HG03354 (cell line): Measurements from ENCODE around the gene API5.

Experiments used
- ATAC-seq: cut with Tn5 transposase; IDR thresholded peaks from one replicate; pipeline ENCODE4 v1.9.1; 2021; ENCODE audit warnings: mild to moderate bottlenecking; ENCODE audit not compliant: unreplicated experiment, poor library complexity, severe bottlenecking

API5 gene

DNA sequence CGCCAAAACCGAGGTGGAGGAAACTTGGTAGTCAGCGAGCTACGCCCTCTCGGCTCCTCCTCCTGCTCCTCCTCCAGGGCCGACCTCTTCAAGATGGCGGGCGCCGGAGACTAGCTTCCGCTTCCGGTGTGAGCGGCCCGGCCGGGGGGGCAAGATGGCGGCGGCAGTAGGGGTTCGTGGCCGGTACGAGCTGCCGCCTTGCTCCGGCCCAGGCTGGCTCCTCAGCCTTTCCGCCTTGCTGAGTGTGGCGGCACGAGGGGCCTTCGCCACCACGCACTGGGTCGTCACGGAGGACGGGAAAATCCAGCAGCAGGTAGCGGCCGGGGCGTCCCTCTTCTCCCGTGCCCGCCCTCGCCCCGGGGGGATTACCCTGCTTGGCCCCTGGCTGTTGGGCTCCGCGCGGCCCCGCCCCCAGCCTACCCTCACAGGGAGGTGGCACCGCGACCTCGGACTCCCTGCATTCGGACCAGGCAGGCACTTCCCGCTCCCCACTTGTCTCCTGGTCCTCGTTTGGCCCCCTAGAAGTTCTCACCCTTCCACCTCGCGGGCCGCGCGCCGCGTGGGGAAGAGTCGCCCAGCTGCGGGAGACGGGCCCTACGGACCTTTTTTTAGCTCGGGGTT, 47.1 kb downstream of the API5 start, which contains the start of gene TTC17:
Gene TTC17 (plus strand): TSS at position 120 of the 621 bp plus-strand sequence. CDS start 35 bp downstream, at position 155.
- peak; percentile 95 for ATAC-seq

DNA sequence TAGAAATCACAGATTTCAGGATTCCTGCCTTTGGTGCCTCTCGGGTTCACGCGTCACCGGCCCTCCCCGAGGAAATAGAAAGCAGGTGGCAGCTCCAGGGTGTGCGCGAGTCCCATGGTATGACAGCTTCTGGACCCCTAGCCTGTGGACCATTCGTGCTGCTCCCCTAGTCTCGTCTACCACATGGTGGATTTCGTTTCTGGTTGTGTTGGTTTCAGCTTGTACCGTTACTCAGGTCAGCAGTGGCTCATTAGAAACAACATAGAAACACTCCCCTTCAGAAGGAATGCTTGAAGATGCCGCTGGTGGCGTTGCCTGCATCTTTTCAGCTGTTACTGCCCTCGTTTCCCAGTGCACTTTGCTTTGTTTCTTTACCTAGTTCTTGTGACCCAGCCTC, 47.6 kb downstream of the API5 start:
- peak; percentile 65 for ATAC-seq

DNA sequence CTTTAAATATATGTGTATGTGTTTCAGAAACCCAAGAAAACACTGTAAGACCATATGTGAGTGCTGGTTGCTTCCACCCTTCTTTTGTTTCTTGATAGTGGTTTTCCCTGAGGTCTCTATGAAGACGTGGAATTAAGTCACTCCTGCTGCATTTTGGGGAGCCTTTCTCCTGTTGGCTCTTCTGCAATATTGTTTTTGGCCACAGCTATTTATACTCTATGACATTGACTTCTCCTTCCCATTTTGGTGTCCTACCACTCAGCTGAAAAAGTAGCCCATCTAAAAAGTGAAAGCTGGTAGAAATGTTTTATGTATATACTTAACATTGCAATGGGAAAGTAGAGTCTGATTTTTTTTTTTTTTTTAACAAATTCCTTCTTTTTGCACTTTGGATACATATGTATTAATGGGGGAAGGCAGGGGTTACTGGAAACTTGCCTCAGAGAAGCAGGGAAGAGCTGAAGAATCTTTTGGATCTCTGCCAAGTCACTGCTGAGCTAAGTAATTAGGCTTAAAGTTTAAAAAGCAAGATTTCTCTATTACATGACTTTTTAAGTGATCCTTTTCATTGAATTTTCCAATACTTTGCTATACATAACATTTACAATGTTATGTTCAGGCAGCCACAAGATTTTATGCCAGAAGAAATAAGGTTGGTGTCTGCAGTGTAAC, 48.7 kb downstream of the API5 start:
- no peak for ATAC-seq

DNA sequence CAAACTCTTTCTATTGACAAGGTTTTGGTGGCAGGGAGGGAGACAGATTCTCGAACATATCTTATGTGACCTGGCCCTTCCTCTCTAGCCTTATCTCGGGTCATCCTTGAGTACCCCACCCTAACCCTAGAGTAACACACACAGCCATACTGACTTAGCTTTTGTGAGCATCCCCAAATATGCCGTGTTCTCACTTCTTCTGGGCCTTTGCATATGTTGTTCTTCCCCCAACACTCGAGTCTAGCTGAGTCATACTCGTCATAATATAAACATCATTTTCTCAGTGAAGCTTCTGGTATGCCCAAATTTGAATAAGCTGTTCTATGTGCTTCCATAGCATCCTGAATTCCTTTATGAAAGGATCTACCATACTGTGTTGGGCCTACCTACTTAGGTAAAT, 54.9 kb downstream of the API5 start:
- ATAC-seq: no peak

DNA sequence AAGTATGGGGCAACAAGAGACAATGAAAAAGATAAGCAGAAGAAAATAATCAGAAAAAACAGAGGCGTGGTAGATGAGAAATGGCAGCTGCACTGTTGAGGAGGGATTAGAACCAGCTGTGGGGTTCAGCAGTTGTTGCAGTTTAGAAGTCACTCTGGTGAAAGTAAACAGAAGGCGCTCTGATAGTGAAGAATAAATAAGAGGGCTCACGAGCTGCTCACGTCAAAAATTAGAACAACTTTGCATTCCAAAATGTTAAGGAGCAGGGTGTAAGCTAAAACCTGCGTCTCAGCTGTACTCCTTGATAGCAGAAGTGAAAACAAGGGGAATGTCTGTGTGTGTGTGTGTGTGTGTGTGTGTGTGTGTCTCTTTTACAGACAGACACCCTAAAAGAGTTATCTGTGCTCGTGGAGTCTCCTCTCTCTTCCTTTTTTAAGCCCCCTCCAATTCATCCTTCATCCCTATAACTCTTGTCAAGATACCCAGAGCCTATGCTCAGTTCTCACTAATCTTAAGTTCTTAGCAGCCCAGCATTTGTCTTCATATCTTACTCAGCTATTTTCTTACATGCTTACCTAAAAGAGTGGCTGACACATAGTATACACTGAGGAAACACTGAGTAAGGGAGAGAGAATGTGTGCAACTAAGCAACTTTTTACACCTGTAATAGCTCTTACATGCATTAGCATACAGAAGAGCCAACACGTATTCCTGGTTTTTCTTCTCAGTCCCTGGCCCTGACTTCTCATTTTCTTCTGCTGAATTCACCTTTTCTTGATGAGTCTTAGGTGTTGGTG, 55.8 kb downstream of the API5 start:
- ATAC-seq: no peak

DNA sequence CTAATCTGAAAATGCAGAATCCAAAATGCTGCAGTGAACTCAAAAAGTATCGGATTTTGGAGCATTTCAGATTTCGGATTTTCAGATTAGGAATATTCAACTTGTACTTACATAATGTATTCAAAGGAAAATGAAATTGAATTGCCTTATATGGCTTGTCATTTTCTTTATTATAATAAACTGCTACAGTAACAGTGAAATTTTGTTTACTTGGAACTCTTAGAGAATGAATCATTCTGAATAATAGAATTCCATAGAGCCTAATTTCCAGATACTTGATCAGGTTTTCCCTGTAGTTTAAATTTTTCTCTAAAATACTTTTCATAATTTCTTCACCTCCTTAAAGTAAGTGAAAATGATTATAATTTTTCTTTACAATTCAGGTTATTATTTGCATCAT, 64.3 kb downstream of the API5 start:
- ATAC-seq: no peak

DNA sequence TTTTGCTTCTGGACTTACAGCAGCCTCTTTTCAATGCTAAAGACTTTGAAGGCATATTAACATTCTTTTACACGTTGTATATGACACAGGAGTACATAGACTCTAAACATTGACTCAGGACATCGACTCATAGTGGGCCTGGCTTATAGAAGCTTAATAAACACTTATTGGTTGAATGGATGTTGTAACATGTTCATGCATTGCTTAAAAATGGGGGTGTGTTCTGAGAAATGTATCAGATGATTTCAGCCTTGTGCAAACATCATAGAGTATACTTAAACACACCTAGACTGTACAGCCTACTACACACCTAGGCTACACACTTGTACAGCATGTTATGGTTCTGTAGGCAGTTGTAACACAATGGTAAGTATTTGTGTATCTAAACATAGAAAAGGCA, 64.8 kb downstream of the API5 start:
- ATAC-seq: no peak

DNA sequence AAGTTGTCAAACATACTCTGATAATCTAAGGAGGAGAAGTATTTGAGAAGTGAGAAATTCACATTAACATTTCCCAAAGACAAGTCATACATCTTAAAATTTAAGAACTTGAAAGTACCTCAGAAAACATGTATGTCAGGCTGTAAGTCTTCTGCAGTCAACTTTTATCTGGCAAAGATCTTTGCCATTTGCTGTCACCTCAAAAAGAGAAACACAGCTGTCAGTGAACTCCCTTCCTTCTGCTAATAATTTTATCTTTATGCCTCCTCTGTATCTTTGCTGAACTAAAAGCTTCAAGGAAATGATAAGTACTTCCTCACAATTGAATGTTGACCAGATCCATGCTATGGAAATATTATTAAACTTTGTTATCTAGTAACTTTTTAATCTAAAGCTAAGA, 65.6 kb downstream of the API5 start:
- no peak for ATAC-seq

DNA sequence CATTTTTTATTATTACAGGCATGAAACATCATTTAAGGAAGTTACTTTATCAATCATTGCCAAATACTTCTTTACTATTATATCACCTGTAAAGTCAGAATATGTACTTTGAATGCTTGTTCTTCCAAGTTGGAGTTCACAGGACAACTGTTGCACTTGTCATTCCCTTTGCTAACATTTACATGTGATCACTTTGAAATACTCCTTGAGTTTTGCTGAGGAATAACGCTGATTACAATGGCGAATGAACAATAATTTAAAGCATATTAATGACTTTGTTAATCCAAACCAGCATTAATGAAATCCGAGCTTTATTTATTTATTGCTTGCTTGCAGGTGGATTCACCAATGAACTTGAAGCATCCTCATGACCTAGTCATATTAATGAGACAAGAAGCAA, 67.1 kb downstream of the API5 start:
- no peak for ATAC-seq

DNA sequence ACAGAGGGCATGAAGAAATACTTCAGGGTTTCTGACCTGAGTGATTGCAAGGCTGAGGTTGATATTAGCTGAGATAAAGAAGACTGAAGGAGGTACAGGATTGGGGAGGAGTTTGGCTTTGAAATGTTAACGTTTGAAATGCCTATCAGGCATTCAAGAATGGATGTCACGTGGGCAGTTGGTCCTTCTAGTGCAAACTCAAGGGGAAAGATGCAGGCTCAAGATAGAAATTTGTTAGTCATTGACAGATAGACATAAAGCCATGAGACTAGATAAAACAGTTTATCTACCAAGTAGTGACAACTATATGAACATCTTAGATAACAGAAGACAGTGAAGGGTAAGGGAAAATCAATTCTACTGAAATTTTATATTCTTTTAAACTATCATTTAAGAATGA, 70.0 kb downstream of the API5 start:
- no peak for ATAC-seq

DNA sequence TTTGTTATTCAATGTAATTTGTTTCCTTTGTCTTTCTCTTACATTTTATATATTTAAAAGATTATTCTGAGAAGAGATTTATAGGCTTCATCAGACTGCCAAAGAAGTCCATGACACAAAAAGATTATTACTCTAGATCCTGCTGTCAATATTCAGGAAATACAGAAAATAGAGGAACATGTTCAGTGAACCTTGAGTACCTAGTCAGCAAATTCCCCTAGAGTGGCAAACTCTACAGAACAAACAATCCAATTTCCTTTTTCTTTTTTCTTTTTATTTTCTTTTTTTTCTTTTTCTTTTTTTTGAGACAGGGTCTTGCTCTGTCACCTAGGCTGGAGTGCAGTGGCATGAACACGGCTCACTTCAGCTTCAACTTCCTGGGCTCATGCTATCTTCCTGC, 70.8 kb downstream of the API5 start:
- no peak for ATAC-seq

DNA sequence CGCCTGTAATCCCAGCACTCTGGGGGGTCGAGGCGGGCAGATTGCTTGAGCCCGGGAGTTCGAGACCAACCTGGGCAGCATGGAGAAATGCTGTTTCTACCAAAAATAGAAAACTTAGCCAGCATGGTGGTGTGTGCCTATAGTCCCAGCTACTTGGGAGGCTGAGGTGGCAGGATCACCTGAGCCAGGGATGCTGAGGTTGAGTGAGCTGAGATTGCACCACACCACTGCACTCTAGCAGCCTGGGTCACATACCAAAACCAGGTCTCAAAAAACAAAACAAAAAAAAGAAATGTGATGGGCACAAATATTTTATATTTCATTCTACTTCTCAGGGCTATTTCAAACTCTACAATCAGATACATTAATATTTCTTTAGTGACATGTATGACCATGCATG, 72.6 kb downstream of the API5 start:
- no peak for ATAC-seq

DNA sequence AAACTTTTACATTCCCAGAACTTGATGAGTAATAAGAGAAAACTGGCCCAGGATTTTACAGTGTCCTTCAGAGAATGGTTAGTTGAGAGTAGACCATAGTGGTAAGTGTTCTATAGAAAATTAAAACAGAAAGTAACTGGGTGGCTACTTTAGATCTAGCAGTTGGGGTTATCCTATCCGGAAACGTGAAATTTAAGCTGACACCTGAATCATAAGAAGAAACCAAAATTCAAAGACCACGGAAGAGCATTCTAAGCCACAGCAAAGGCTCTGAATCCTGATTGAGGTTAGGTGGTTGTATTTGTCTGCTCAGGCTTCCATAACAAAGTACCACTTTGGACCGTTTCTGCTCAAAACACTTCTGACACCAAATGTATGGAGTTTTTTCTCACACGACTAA, 80.9 kb downstream of the API5 start:
- ATAC-seq: no peak

DNA sequence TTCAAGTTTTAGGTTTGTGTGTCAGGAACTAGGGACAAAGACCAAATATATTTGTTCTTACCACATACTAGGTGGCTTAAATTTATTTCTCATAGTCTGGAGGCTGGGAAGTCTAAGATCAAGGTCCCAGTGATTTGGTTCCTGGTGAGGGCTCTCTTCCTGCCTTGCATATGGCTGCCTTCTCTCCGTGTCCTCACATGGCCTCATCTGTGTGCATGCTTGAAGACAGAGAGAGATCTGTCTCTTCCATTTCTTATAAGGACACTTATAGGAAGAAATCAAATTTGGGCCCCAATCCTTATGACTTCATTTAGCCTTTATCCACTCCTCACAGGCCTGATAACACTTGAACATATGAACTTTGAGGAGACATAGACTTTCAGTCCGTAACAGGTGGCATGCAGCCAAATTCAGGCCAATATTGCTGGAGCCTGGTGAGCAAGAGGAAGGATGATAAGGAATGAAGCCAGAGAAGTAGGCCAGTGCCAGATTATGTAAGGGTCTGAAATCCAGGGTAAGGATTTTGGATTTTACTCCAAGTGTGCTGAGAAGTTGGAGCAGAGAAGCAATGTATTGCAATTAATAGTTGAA, 82.1 kb downstream of the API5 start:
- no peak for ATAC-seq
